ENCODE results near the gene HBD. TPM values are rescaled to one million over a fixed set of nuclear protein-coding genes. Genes with fewer than 3 reads are reported as not detected.
A peak's percentile ranks its signal among the peaks of the same experiment; 100 is the strongest.

Gene HBD
- total and polyA plus RNA-seq, 2 donors (not counting 1 experiment from before 2014, with no cell fraction given), result 5.9 to 53.4 TPM

DNA sequence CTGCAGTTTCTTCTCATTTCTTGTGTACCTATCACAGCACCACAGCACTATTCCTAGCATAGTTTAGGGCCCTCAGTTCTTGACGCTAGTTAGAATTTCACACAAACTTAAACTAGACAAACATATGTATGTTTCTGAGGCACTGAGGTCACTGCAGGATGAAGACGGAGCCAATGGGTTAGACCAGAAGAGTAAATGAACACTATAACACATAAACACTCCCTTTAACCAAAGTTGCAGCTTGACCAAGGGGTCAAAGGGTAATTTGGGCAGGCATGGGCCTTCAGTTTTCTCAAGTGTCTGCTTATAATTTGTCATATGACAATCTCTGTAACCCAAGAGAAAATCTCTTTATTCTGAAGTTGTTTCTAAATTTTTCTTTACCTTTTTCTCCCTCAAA lies 48.3 kb upstream of the HBD start:
- Histone ChIP-seq H3K4me1 (ENCODE audit: control insufficient read depth, extremely low read depth, insufficient read depth, low read length) (peaks cover 14% of the 10 kb centered on the region), H3K9me3 (ENCODE audit: control insufficient read depth, insufficient read depth, low read depth, low read length) (no peaks in the 10 kb centered on the region), H3K79me2 (ENCODE audit: control insufficient read depth, insufficient read depth, low read length) (no peaks in the 10 kb centered on the region), H2AFZ (ENCODE audit: low read length) (no peak overlapping the region), H3K36me3 (ENCODE audit: control insufficient read depth, insufficient read depth, low read length) (no peaks in the 10 kb centered on the region), H3K27me3 (ENCODE audit: control insufficient read depth, insufficient read depth, low read length) (no peaks in the 10 kb centered on the region), H3K27ac (ENCODE audit: insufficient read depth, low read length) (no peak overlapping the region), H3K4me3 (replicated peaks in 1 of 4; ENCODE audit: control extremely low read depth in 1 of 4, insufficient read depth in 1 of 4, low read depth in 3 of 4, low read length in 4 of 4) (no peak overlapping the region), H3K9ac (ENCODE audit: insufficient read depth, low read length) (no peak overlapping the region), H3K4me2 (ENCODE audit: extremely low read depth, insufficient read depth, low read length) (no peak overlapping the region), H4K20me1 (ENCODE audit: control insufficient read depth, extremely low read depth, insufficient read depth, low read length) (no peaks in the 10 kb centered on the region)
- no peak for DNase-seq (ENCODE audit: low read depth in 2 of 2)
- no peak for TF ChIP-seq EZH2 (IDR thresholded peaks at IDR 0.05; ENCODE audit: low read length, missing control alignments)
- no peak for TF ChIP-seq CTCF (conservative IDR thresholded peaks at IDR 0.05 in 1 of 2, IDR thresholded peaks at IDR 0.05 in 1 of 2; ENCODE audit: low read depth in 1 of 2, low read length in 2 of 2)

GRCh38 chr11:5281596-5281995 lies 47.3 kb upstream of the HBD start:
- no peaks in the 10 kb centered on the region for H3K27me3 ChIP-seq (ENCODE audit: control insufficient read depth, insufficient read depth, low read length)
- H3K79me2 ChIP-seq (ENCODE audit: control insufficient read depth, insufficient read depth, low read length), result no peaks in the 10 kb centered on the region
- no peaks in the 10 kb centered on the region for H4K20me1 ChIP-seq (ENCODE audit: control insufficient read depth, extremely low read depth, insufficient read depth, low read length)
- H3K36me3 ChIP-seq (ENCODE audit: control insufficient read depth, insufficient read depth, low read length), result no peaks in the 10 kb centered on the region
- TF ChIP-seq EZH2 (IDR thresholded peaks at IDR 0.05; ENCODE audit: low read length, missing control alignments) (no peak), CTCF (conservative IDR thresholded peaks at IDR 0.05 in 1 of 2, IDR thresholded peaks at IDR 0.05 in 1 of 2; ENCODE audit: low read depth in 1 of 2, low read length in 2 of 2) (no peak)
- H3K4me2 ChIP-seq (ENCODE audit: extremely low read depth, insufficient read depth, low read length), result no peak overlapping the region
- no peaks in the 10 kb centered on the region for H3K9me3 ChIP-seq (ENCODE audit: control insufficient read depth, insufficient read depth, low read depth, low read length)
- no peak overlapping the region for H2AFZ ChIP-seq (ENCODE audit: low read length)
- peaks cover 14% of the 10 kb centered on the region for H3K4me1 ChIP-seq (ENCODE audit: control insufficient read depth, extremely low read depth, insufficient read depth, low read length)
- no peak for DNase-seq (ENCODE audit: low read depth in 2 of 2)
- H3K9ac ChIP-seq (ENCODE audit: insufficient read depth, low read length), result no peak overlapping the region
- peak overlapping the region; percentile 59 for H3K27ac ChIP-seq (ENCODE audit: insufficient read depth, low read length)
- no peak overlapping the region for H3K4me3 ChIP-seq (replicated peaks in 1 of 4; ENCODE audit: control extremely low read depth in 1 of 4, insufficient read depth in 1 of 4, low read depth in 3 of 4, low read length in 4 of 4)

GRCh38 chr11:5280582-5281102 lies 46.4 kb upstream of the HBD start:
- Histone ChIP-seq H4K20me1 (ENCODE audit: control insufficient read depth, extremely low read depth, insufficient read depth, low read length) (no peaks in the 10 kb centered on the region), H3K4me1 (ENCODE audit: control insufficient read depth, extremely low read depth, insufficient read depth, low read length) (peaks cover 14% of the 10 kb centered on the region), H3K36me3 (ENCODE audit: control insufficient read depth, insufficient read depth, low read length) (no peaks in the 10 kb centered on the region), H3K27ac (ENCODE audit: insufficient read depth, low read length) (peak overlapping the region; percentile 59), H3K4me3 (replicated peaks in 1 of 4; ENCODE audit: control extremely low read depth in 1 of 4, insufficient read depth in 1 of 4, low read depth in 3 of 4, low read length in 4 of 4) (no peak overlapping the region), H3K9ac (ENCODE audit: insufficient read depth, low read length) (no peak overlapping the region), H2AFZ (ENCODE audit: low read length) (no peak overlapping the region), H3K9me3 (ENCODE audit: control insufficient read depth, insufficient read depth, low read depth, low read length) (no peaks in the 10 kb centered on the region), H3K4me2 (ENCODE audit: extremely low read depth, insufficient read depth, low read length) (no peak overlapping the region), H3K79me2 (ENCODE audit: control insufficient read depth, insufficient read depth, low read length) (no peaks in the 10 kb centered on the region), H3K27me3 (ENCODE audit: control insufficient read depth, insufficient read depth, low read length) (no peaks in the 10 kb centered on the region)
- TF ChIP-seq CTCF (conservative IDR thresholded peaks at IDR 0.05 in 1 of 2, IDR thresholded peaks at IDR 0.05 in 1 of 2; ENCODE audit: low read depth in 1 of 2, low read length in 2 of 2), result no peak
- TF ChIP-seq EZH2 (IDR thresholded peaks at IDR 0.05; ENCODE audit: low read length, missing control alignments), result no peak
- peak; percentile 98 to 100 for DNase-seq (ENCODE audit: low read depth in 2 of 2)

All from fibroblast of lung (primary cell).